Subcutaneous abdominal adipose tissue (tissue), 5 donors: ENCODE measurements around the gene SUCNR1.
"Not testable (repeated sequence)": the region's sequence is repeated elsewhere in the genome, so short reads cannot be mapped to it uniquely, and the experiment has no call there.

Source experiments
- H3K27ac ChIP-seq: one replicate; pipeline ENCODE4 v1.7.0; 2013; ENCODE audit warnings: low read depth, mild to moderate bottlenecking, inconsistent platforms, low read length, moderate library complexity
- H3K27me3 ChIP-seq, 5 donors: one replicate each; pipeline ENCODE4 v1.7.0; 2013; ENCODE audit warnings: low read length in 5 of 5, inconsistent platforms in 1 of 5; ENCODE audit not compliant: control insufficient read depth in 5 of 5, insufficient read depth in 4 of 5
- H3K36me3 ChIP-seq, 5 donors: one replicate each; pipeline ENCODE4 v1.7.0; 2013; ENCODE audit warnings: low read length in 5 of 5; ENCODE audit not compliant: control insufficient read depth in 5 of 5, insufficient read depth in 5 of 5
- H3K4me1 ChIP-seq, 5 donors: one replicate each; pipeline ENCODE4 v1.7.0; 2013; ENCODE audit warnings: low read length in 5 of 5, mild to moderate bottlenecking in 3 of 5, moderate library complexity in 1 of 5; ENCODE audit not compliant: control insufficient read depth in 5 of 5, insufficient read depth in 5 of 5
- H3K4me3 ChIP-seq, 5 donors: one replicate each; pipeline ENCODE4 v1.7.0; 2013; ENCODE audit warnings: low read length in 5 of 5, low read depth in 1 of 5
- H3K9ac ChIP-seq, 5 donors: one replicate each; pipeline ENCODE4 v1.7.0; 2013; ENCODE audit warnings: low read length in 5 of 5, mild to moderate bottlenecking in 4 of 5, moderate library complexity in 3 of 5
- H3K9me3 ChIP-seq, 5 donors: one replicate each; pipeline ENCODE4 v1.7.0; 2013; ENCODE audit warnings: low read length in 5 of 5; ENCODE audit not compliant: control insufficient read depth in 5 of 5
- donor health status: healthy.
- donor health status: healthy.
- donor health status: healthy.
- donor health status: healthy.
- donor health status: healthy.

SUCNR1 gene

DNA sequence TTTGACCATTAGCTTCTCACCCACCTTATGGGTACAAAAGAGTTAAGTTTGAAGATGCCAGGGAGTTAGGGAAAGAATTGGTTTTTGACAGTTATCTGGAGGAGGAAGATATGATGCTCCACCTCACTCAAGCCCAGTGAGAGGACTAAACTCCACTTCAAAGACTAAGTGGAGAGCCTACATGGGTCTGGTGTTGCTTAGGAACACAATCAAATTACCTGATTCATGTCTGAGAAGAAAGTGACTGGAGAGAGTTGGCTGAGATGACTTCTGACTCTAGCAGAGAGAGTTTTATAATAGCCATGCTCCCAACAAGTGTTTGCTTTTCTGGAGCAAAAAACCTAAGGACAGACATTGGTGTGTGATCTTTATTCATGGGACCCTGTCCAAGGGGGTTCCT, 43.3 kb downstream of the SUCNR1 start:
- Histone ChIP-seq H3K27ac (no peak overlapping the region), H3K4me3 (no peak overlapping the region), H3K4me1 (no peaks in the 10 kb centered on the region), H3K9ac (no peak overlapping the region), H3K27me3 (no peaks in the 10 kb centered on the region), H3K9me3 (peaks cover 0 to 6% (median 0%) of the 10 kb centered on the region in 5 donors), H3K36me3 (no peaks in the 10 kb centered on the region)

DNA sequence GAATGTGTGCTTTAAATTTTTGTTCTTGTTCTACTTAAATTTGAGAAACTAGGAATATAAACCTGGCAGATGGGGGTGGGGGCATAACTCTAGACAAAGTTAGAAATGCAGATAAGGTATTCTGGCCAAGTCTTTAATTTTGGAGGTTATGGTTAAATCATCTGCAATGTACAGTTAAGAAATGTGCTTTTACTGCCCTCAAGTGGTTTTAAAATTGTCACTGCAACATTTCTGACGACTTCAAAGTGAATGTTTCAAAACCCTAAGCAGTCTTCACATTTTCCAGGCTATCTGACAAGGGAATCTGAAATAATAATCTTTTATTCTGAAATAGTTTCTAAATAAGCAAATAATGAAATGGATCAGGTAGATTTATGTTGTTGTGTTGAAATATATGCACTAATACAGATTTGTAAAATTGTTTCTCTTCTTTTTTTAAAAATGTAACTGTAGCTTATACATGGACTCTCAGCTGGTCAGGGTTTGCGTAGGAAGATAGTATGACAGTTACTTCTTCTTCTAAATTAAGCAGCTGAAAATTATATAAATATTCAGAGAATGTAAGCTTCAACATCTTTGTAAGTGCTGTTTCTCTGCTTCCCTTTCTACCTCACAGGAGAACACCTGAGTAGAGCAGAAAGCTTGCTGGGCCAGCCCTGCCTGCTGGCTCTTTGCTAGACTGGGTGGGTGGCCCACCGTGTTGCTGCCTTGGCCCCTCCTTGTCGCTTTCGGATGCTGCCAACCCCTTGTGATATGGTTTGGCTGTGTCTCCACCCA, 45.0 kb downstream of the SUCNR1 start:
- Histone ChIP-seq H3K27ac (no peak overlapping the region), H3K4me3 (no peak overlapping the region), H3K27me3 (no peaks in the 10 kb centered on the region), H3K9me3 (peaks cover 0 to 6% (median 0%) of the 10 kb centered on the region in 5 donors), H3K36me3 (no peaks in the 10 kb centered on the region), H3K4me1 (no peaks in the 10 kb centered on the region), H3K9ac (no peak overlapping the region)

DNA sequence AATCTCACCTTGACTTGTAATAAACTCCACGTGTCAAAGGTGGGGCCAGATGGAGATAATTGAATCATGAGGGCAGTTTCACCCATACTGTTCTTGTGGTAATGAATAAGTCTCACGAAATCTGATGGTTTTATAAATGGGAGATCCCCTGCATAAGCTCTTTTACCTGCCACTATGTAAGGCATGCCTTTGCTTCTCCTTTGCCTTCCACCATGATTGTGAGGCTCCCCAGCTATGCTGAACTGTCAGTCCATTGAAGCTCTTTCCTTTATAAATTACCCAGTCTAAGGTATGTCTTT, 45.5 kb downstream of the SUCNR1 start:
- H3K27ac ChIP-seq = no peak overlapping the region
- no peak overlapping the region for H3K4me3 ChIP-seq
- H3K36me3 ChIP-seq = no peaks in the 10 kb centered on the region
- H3K27me3 ChIP-seq = no peaks in the 10 kb centered on the region
- H3K9ac ChIP-seq = no peak overlapping the region
- peaks cover 0 to 6% (median 0%) of the 10 kb centered on the region in 5 donors for H3K9me3 ChIP-seq
- peaks cover 0 to 3% (median 0%) of the 10 kb centered on the region in 5 donors for H3K4me1 ChIP-seq

DNA sequence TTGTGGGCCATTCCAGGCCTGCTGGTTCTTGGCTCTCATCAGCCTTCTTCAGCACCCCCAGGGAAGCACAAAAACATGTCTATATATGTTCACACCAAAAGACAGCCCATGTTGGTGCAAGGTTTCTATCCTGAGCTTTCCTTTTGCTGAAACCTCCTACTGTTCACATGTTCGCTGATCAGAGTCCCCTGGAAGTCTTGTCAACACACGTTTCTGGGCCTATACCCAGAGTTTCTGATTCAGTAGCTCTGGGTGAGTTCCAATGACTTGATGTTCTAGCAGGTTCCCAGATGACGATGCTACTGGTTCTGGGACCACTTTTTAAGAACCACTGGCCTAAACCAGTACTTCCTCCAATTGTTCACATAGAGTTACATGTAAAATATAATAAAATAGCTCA, 46.0 kb downstream of the SUCNR1 start:
- H3K36me3 ChIP-seq = no peaks in the 10 kb centered on the region
- H3K9ac ChIP-seq = no peak overlapping the region
- no peaks in the 10 kb centered on the region for H3K27me3 ChIP-seq
- peaks cover 0 to 3% (median 0%) of the 10 kb centered on the region in 5 donors for H3K4me1 ChIP-seq
- peaks cover 0 to 6% (median 0%) of the 10 kb centered on the region in 5 donors for H3K9me3 ChIP-seq
- no peak overlapping the region for H3K27ac ChIP-seq
- H3K4me3 ChIP-seq = no peak overlapping the region

DNA sequence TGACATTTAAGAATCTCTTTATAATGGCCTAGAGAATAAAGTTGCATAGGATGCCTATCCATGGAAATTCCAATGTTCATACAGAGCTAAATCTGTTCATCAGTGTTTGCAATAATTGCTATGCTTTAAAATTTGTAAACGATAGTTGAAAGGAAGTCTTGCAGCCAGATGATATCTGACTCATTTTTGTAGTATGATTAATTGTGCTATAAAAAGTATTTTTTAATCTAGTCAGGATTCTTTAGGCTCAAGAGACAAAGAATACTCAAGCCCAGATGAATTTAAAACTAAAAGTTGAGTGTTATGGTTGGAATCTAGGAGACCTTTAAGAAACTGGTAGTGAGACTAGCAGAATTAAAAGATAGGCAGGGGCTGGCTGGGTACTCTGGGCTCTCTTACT, 50.5 kb downstream of the SUCNR1 start:
- no peak overlapping the region for H3K9ac ChIP-seq
- H3K27ac ChIP-seq = no peak overlapping the region
- H3K4me1 ChIP-seq = peaks cover 0 to 6% (median 0%) of the 10 kb centered on the region in 5 donors
- H3K27me3 ChIP-seq = no peaks in the 10 kb centered on the region
- H3K4me3 ChIP-seq = no peak overlapping the region
- no peaks in the 10 kb centered on the region for H3K36me3 ChIP-seq
- peaks cover 0 to 6% (median 0%) of the 10 kb centered on the region in 5 donors for H3K9me3 ChIP-seq

DNA sequence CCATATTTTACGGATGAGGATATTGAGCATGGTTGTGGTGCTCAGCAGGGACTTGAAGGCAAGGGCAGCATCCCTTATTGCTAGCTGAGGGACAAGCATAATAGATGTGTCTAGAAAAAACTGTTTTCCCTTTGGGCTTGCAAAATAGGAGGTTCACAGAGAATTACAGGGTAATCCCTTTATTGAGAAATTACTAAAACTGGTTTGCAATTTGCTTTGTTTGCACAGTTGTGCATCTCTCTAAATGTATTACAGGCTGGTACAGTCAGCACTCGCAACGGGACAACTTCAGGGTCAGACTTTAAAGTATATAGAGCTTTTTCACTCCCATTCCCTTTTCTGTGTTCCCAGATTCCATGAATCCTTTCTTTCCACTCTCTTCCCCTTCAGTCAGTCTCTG, 51.3 kb downstream of the SUCNR1 start:
- H3K4me3 ChIP-seq = no peak overlapping the region
- H3K9ac ChIP-seq = no peak overlapping the region
- H3K27me3 ChIP-seq = no peaks in the 10 kb centered on the region
- peaks cover 0 to 6% (median 0%) of the 10 kb centered on the region in 5 donors for H3K9me3 ChIP-seq
- no peak overlapping the region for H3K27ac ChIP-seq
- H3K4me1 ChIP-seq = peaks cover 0 to 6% (median 0%) of the 10 kb centered on the region in 5 donors
- H3K36me3 ChIP-seq = no peaks in the 10 kb centered on the region

DNA sequence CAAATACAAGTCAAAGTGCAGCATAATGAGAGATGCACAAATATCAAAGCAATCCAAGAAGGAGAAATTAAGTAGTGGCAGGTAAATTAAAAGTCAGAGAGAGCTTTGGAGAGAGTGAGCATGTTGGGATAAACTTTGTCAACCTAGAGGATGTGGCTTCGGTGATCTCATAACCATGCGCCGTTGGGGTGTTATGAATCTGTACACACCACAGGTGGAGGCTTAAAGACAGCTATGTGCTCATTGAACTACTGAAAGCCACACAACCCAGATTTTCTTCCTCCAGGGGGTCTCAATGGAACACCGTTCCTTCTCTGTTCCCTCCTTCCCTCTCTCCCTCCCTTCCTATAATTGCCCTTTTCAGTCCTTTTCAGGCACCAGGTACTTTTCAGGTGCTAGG, 52.0 kb downstream of the SUCNR1 start:
- no peak overlapping the region for H3K4me3 ChIP-seq
- H3K9ac ChIP-seq = no peak overlapping the region
- H3K9me3 ChIP-seq = peaks cover 0 to 6% (median 0%) of the 10 kb centered on the region in 5 donors
- no peaks in the 10 kb centered on the region for H3K27me3 ChIP-seq
- H3K4me1 ChIP-seq = peaks cover 0 to 6% (median 0%) of the 10 kb centered on the region in 5 donors
- H3K36me3 ChIP-seq = no peaks in the 10 kb centered on the region
- no peak overlapping the region for H3K27ac ChIP-seq

DNA sequence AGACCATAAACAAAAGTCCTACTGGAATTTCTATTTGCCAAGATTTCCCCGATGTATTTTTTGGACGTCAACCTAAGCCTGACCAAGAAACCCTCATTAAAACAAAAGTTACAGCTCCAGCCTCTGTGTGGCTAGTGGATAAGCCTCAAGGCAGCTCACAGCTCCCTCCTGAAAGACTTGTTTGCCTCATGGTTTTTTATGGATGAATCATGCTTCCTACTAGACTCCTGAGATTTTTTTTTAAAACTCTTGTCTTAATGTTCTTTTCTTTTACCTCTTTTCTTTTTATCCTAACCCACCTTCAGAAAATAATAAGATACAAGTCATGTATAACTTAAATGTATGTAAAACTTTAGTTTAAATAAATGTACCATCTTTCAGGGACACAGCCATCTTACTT, 52.4 kb downstream of the SUCNR1 start:
- no peaks in the 10 kb centered on the region for H3K27me3 ChIP-seq
- peaks cover 0 to 4% (median 0%) of the 10 kb centered on the region in 5 donors for H3K9me3 ChIP-seq
- H3K4me3 ChIP-seq = no peak overlapping the region
- H3K9ac ChIP-seq = no peak overlapping the region
- no peaks in the 10 kb centered on the region for H3K36me3 ChIP-seq
- H3K27ac ChIP-seq = peak overlapping the region; percentile 30
- peaks cover 0 to 6% (median 0%) of the 10 kb centered on the region in 5 donors for H3K4me1 ChIP-seq

DNA sequence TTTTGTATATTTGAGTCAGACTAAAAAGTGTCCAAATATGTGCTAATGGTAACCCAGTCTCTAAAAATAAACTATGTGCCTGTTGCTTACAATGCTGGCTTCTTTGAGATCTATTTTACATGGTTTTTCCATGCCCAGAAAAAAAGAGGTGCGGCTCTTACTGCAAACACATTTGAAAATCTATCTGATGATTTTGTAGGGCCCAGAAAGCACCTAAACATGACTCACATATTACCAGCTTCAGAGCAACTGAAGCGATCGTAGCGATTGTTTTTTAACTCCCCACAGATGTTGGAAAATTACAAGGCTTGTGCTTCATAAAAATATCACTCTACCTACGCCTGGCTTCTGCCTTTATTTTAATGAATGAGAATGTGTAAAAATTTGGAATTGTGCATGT, 53.5 kb downstream of the SUCNR1 start:
- Histone ChIP-seq H3K27me3 (no peaks in the 10 kb centered on the region), H3K27ac (no peak overlapping the region), H3K9ac (no peak overlapping the region), H3K36me3 (no peaks in the 10 kb centered on the region), H3K9me3 (no peaks in the 10 kb centered on the region), H3K4me3 (no peak overlapping the region), H3K4me1 (peaks cover 0 to 6% (median 0%) of the 10 kb centered on the region in 5 donors)

DNA sequence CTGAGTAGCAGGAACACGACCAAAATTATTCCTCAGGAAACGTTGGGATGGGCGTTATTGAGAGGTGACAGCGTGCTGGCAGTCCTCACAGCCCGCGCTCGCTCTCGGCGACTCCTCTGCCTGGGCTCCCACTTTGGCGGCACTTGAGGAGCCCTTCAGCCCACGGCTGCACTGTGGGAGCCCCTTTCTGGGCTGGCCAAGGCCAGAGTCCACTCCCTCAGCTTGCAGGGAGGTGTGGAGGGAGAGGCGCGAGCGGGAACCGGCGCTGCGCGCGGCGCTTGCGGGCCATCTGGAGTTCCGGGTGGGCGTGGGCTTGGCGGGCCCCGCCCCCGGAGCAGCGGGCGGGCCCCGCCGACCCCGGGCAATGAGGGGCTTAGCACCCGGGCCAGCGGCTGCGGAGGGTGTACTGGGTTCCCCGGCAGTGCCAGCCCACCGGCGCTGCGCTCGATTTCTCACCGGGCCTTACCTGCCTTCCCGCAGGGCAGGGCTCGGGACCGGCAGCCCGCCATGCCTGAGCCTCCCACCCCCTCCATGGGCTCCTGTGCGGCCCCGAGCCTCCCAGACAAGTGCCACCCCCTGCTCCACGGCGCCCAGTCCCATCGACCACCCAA, 54.6 kb downstream of the SUCNR1 start:
- H3K27ac ChIP-seq, H3K4me1 ChIP-seq, H3K9me3 ChIP-seq, H3K4me3 ChIP-seq, H3K36me3 ChIP-seq, H3K9ac ChIP-seq, H3K27me3 ChIP-seq: not testable (repeated sequence)
